AG04449 (cell line): ENCODE measurements around the gene SELENBP1.

Source experiments
- CTCF ChIA-PET: fragments of 350-600 bp; formaldehyde crosslinking; extraction: SDS; loops from one replicate; lab custom pipeline; 2021; ENCODE audit warnings: antibody characterized with exemption; lab: Yijun Ruan, JAX
- POLR2A ChIA-PET: fragments of 400-600, 350-600 bp; formaldehyde crosslinking; extraction: SDS; loops from one replicate; lab custom pipeline; 2020; ENCODE audit warnings: antibody characterized with exemption, inconsistent platforms; lab: Yijun Ruan, JAX
- DNase-seq: peaks from one replicate; pipeline ENCODE4 v3.0.0-alpha.2; 2010; ENCODE audit warnings: low read depth, low spot score
- H3K4me3 ChIP-seq: 2 replicates; pipeline ENCODE4 v1.5.1; 2011; ENCODE audit warnings: low read depth, mild to moderate bottlenecking, control low read depth, low read length
- CTCF ChIP-seq: IDR thresholded peaks from one replicate; pipeline ENCODE4 v1.5.1; 2011; ENCODE audit warnings: mild to moderate bottlenecking, moderate library complexity, low read length, control low read depth, inconsistent platforms; ENCODE audit not compliant: insufficient read depth; ENCODE audit errors: missing control alignments

SELENBP1 gene

GRCh38 chr1:151386002-151386401 is 13.5 kb upstream of the SELENBP1 start:
- TF ChIP-seq CTCF, result no peak
- no peak for DNase-seq
- no peak overlapping the region for H3K4me3 ChIP-seq
- CTCF ChIA-PET, result interaction anchor here (0.8 to 1.3 kb wide), 2 partner anchors 32 to 286 kb away, joined by 3 to 4 read pairs; no protein-coding TSS in a partner anchor
- POLR2A ChIA-PET, result no interaction called here

DNA sequence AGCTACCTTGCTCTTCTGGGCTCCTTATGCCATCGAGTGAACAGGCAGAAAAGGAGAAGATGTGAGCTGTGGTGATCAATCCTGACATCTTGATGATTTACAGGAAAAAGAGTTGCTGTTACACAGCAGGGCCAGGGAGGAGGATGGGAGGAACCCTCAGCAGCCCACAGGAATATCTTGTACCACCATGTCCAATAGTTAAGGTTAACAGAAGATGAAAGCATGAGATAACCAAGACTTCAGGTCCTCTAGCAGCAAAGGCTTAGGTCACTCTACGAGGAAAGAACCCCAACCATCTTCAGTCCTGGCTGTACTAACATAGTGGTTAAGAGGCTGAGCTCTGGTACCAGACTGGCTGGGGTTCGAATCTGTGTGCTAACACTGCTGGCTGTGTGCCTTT is 12.1 kb upstream of the SELENBP1 start:
- ChIA-PET CTCF (interaction anchor here (1.3 to 2.1 kb wide), 4 partner anchors 11 to 44 kb away, joined by 3 to 6 read pairs (median 4); no protein-coding TSS in a partner anchor), POLR2A (interaction anchor here (1.1 kb wide), 1 partner anchor 15 kb away, joined by 3 read pairs; the partner anchor contains the start of gene PSMB4)
- H3K4me3 ChIP-seq, result no peak overlapping the region
- DNase-seq, result no peak
- no peak for TF ChIP-seq CTCF

DNA sequence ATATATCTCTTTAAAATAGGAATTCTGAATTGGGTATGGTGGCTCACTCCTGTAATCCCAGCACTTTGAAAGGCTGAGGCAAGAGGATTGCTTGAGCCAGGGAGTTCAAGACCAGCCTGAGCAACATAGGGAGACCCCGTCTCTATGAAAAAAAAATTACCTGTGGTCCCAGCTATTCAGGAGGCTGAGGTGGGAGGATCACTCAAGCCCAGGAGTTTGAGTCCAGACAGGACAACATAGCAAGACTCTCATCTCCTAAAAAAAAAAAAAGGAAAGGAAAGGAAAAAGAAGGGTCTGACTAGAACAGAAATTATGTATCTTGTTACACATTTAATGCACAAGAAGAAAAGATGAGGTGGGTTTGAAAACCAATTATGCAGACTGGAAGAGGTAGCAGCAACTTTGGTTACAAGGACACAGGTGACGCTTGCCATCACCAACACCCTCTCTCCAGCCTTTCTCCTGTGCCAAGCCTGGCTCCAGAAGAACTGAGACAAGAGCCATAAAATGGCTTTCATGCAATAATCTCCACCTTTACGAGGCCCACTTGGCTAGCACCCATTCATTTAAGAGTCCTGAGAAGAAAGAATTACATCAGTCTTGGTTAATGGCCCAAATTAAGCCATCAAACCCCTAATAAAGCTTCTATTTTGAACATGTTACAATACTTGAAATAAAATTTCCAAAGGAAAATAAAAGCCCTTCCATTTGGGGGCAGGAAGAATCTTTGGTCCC is 4.8 kb upstream of the SELENBP1 start:
- TF ChIP-seq CTCF, result no peak
- no peak for DNase-seq
- POLR2A ChIA-PET, result no interaction called here
- CTCF ChIA-PET, result no interaction called here
- no peak overlapping the region for H3K4me3 ChIP-seq

DNA sequence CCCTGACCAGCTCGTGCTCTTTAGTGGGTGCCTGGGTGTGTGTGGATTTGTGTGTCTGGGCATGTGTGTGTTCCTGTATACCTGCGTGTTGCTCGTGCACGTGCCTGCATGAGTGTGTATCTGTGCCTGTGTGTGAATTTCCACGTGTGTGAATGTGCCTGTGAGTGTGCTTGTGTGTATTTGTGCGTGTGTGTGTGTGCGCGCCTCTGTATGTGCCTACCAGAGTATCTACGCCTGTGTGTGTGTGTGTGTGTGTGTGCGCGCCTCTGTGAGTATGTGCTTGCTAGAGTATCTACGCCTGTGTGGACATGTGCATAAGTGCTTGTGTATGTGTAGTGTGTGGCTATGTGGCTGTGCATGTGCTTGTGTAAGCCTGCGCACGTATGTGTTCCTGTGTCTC is 691 bp upstream of the SELENBP1 start:
- ChIA-PET POLR2A (interaction anchor here (0.6 kb wide), 1 partner anchor 14 kb away, joined by 3 read pairs; no protein-coding TSS in a partner anchor), CTCF (interaction anchor here (2.1 kb wide), 1 partner anchor 32 kb away, joined by 10 read pairs; no protein-coding TSS in a partner anchor)
- no peak for TF ChIP-seq CTCF
- H3K4me3 ChIP-seq, result no peak overlapping the region
- DNase-seq, result no peak

- POLR2A ChIA-PET, result interaction anchor here (0.7 kb wide), 1 partner anchor 270 kb away, joined by 3 read pairs; no protein-coding TSS in a partner anchor
- TF ChIP-seq CTCF, result no peak
- H3K4me3 ChIP-seq, result peak overlapping the region; percentile 56
- CTCF ChIA-PET, result interaction anchor here (2.1 kb wide), 1 partner anchor 31 kb away, joined by 10 read pairs; no protein-coding TSS in a partner anchor
- no peak for DNase-seq
Measured at GRCh38 chr1:151371370-151372057, 991 bp downstream of the SELENBP1 start.
